Trophoblast cell (in vitro differentiated cells and primary cell): Measurements from ENCODE around the gene SLC6A5.

Experiments used
- DNase-seq, 2 donors: peaks; one replicate each; pipeline ENCODE4 v3.0.0-alpha.2; 2016
- H2AFZ ChIP-seq: 2 replicates; pipeline ENCODE4 v1.6.1; 2013; ENCODE audit warnings: low read length, moderate library complexity, mild to moderate bottlenecking; ENCODE audit not compliant: insufficient read depth, poor library complexity
- H2AK5ac ChIP-seq: 2 replicates; pipeline ENCODE4 v1.6.1; 2013; ENCODE audit warnings: mild to moderate bottlenecking, low read length
- H2BK120ac ChIP-seq: 2 replicates; pipeline ENCODE4 v1.6.1; 2013; ENCODE audit warnings: low read length, mild to moderate bottlenecking, moderate library complexity; ENCODE audit not compliant: insufficient read depth, poor library complexity
- H2BK12ac ChIP-seq: 2 replicates; pipeline ENCODE4 v1.6.1; 2013; ENCODE audit warnings: mild to moderate bottlenecking, low read length, moderate library complexity
- H2BK5ac ChIP-seq: 2 replicates; pipeline ENCODE4 v1.6.1; 2013; ENCODE audit warnings: low read length, low read depth, moderate library complexity, mild to moderate bottlenecking; ENCODE audit not compliant: poor library complexity
- H3K14ac ChIP-seq: 2 replicates; pipeline ENCODE4 v1.6.1; 2013; ENCODE audit warnings: mild to moderate bottlenecking, low read length
- H3K18ac ChIP-seq: 2 replicates; pipeline ENCODE4 v1.6.1; 2013; ENCODE audit warnings: mild to moderate bottlenecking, low read length
- H3K23ac ChIP-seq: 2 replicates; pipeline ENCODE4 v1.6.1; 2013; ENCODE audit warnings: low read length
- H3K27ac ChIP-seq: 2 replicates; pipeline ENCODE4 v1.5.1; 2013; ENCODE audit warnings: low read depth, mild to moderate bottlenecking, inconsistent platforms, low read length, moderate library complexity
- H3K27me3 ChIP-seq: 2 replicates; pipeline ENCODE4 v1.6.1; 2013; ENCODE audit warnings: inconsistent platforms, mild to moderate bottlenecking, low read length, moderate library complexity; ENCODE audit not compliant: insufficient read depth
- H3K36me3 ChIP-seq, 2 experiments: 1 replicate in 1 of 2; 2 replicates in 1 of 2; pipeline ENCODE4 v1.6.1; 2013; ENCODE audit warnings: low read length in 2 of 2, mild to moderate bottlenecking in 2 of 2, moderate library complexity in 1 of 2; ENCODE audit not compliant: insufficient read depth in 2 of 2, control insufficient read depth in 1 of 2
- H3K4ac ChIP-seq: 2 replicates; pipeline ENCODE4 v1.6.1; 2013; ENCODE audit warnings: low read depth, mild to moderate bottlenecking, low read length, moderate library complexity
- H3K4me1 ChIP-seq, 2 experiments: 1 replicate in 1 of 2; 2 replicates in 1 of 2; pipeline ENCODE4 v1.6.1; 2013; ENCODE audit warnings: low read length in 2 of 2, mild to moderate bottlenecking in 2 of 2, moderate library complexity in 1 of 2; ENCODE audit not compliant: insufficient read depth in 2 of 2, control insufficient read depth in 1 of 2
- H3K4me2 ChIP-seq: 2 replicates; pipeline ENCODE4 v1.6.1; 2013; ENCODE audit warnings: inconsistent platforms, mild to moderate bottlenecking, low read length, moderate library complexity
- H3K4me3 ChIP-seq: 2 replicates; pipeline ENCODE4 v1.5.1; 2013; ENCODE audit warnings: mild to moderate bottlenecking, low read depth, low read length, inconsistent platforms
- H3K79me1 ChIP-seq: one replicate; pipeline ENCODE4 v1.6.1; 2013; ENCODE audit warnings: low read length
- H3K79me2 ChIP-seq: 2 replicates; pipeline ENCODE4 v1.6.1; 2013; ENCODE audit warnings: low read length, mild to moderate bottlenecking; ENCODE audit not compliant: control insufficient read depth, insufficient read depth, poor library complexity
- H3K9ac ChIP-seq: 2 replicates; pipeline ENCODE4 v1.6.1; 2013; ENCODE audit warnings: mild to moderate bottlenecking, low read length
- H3K9me3 ChIP-seq: 2 replicates; pipeline ENCODE4 v1.6.1; 2013; ENCODE audit warnings: low read depth, mild to moderate bottlenecking, control low read depth, inconsistent platforms, low read length; ENCODE audit not compliant: insufficient read depth
- H4K12ac ChIP-seq: 2 replicates; pipeline ENCODE4 v1.6.1; 2013; ENCODE audit warnings: low read depth, mild to moderate bottlenecking, low read length, moderate library complexity
- H4K8ac ChIP-seq: 2 replicates; pipeline ENCODE4 v1.6.1; 2013; ENCODE audit warnings: low read depth, mild to moderate bottlenecking, low read length, moderate library complexity
- H4K91ac ChIP-seq: one replicate; pipeline ENCODE4 v1.6.1; 2013; ENCODE audit warnings: low read depth, mild to moderate bottlenecking, low read length, moderate library complexity
- WGBS: extraction: QIAGEN DNeasy Blood & Tissue Kit; methylation state at CpG from one replicate; pipeline ENCODE4 v1.1.7; 2013; ENCODE audit warnings: missing lambda C conversion rate; ENCODE audit not compliant: insufficient read length, insufficient coverage; ENCODE audit errors: extremely low coverage; 5-methylcytosine and 5-hydroxymethylcytosine counted together

The SLC6A5 gene

GRCh38 chr11:20638074-20638473 is 38.7 kb downstream of the SLC6A5 start:
- no peaks in the 10 kb centered on the region for H3K79me1 ChIP-seq
- H3K23ac ChIP-seq: no peak overlapping the region
- no peak overlapping the region for H3K4ac ChIP-seq
- no peak overlapping the region for H3K18ac ChIP-seq
- H3K36me3 ChIP-seq: no peaks in the 10 kb centered on the region
- WGBS: no CpG with 5 or more reads among the region's 7 CpGs
- H2AFZ ChIP-seq: no peak overlapping the region
- no peak overlapping the region for H4K91ac ChIP-seq
- no peak overlapping the region for H3K4me2 ChIP-seq
- no peak for DNase-seq
- H3K79me2 ChIP-seq: no peaks in the 10 kb centered on the region
- no peak overlapping the region for H3K9ac ChIP-seq
- no peaks in the 10 kb centered on the region for H3K9me3 ChIP-seq
- H3K4me3 ChIP-seq: no peak overlapping the region
- H3K14ac ChIP-seq: no peak overlapping the region
- no peak overlapping the region for H2BK12ac ChIP-seq
- no peaks in the 10 kb centered on the region for H3K4me1 ChIP-seq
- H4K12ac ChIP-seq: no peak overlapping the region
- no peak overlapping the region for H2AK5ac ChIP-seq
- H2BK120ac ChIP-seq: no peak overlapping the region
- H2BK5ac ChIP-seq: no peak overlapping the region
- no peak overlapping the region for H4K8ac ChIP-seq
- H3K27ac ChIP-seq: no peak overlapping the region
- no peaks in the 10 kb centered on the region for H3K27me3 ChIP-seq

DNA sequence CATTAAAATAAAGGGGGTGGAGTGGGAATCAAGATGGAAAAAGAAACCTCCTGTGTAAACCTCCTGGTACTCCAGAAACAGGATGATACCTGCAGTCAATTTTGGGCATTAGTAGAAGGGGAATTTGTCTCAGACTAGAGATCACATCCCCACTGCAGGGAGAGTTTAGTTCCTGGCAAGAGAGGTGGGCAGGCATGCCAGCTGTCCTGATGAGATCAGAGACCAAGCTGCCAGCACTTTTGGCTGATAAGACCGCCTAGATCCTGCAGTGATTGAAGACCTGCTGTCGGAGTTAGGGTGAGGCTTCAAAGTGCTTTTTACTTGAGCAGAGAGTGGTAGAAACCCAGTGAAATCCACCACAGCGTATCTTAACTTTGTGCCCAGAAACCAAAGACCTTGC is 40.3 kb downstream of the SLC6A5 start:
- Histone ChIP-seq H4K91ac (no peak overlapping the region), H4K12ac (no peak overlapping the region), H3K79me1 (no peaks in the 10 kb centered on the region), H2BK5ac (no peak overlapping the region), H3K79me2 (no peaks in the 10 kb centered on the region), H2BK12ac (no peak overlapping the region), H3K27me3 (no peaks in the 10 kb centered on the region), H3K9ac (no peak overlapping the region), H3K4me3 (no peak overlapping the region), H3K4ac (no peak overlapping the region), H4K8ac (no peak overlapping the region), H2AK5ac (no peak overlapping the region), H3K18ac (no peak overlapping the region), H3K4me2 (no peak overlapping the region), H3K23ac (no peak overlapping the region), H3K36me3 (no peaks in the 10 kb centered on the region), H2AFZ (no peak overlapping the region), H3K9me3 (no peaks in the 10 kb centered on the region), H3K4me1 (no peaks in the 10 kb centered on the region), H3K27ac (no peak overlapping the region), H2BK120ac (no peak overlapping the region), H3K14ac (no peak overlapping the region)
- no CpG with 5 or more reads among the region's 3 CpGs for WGBS
- no peak for DNase-seq

DNA sequence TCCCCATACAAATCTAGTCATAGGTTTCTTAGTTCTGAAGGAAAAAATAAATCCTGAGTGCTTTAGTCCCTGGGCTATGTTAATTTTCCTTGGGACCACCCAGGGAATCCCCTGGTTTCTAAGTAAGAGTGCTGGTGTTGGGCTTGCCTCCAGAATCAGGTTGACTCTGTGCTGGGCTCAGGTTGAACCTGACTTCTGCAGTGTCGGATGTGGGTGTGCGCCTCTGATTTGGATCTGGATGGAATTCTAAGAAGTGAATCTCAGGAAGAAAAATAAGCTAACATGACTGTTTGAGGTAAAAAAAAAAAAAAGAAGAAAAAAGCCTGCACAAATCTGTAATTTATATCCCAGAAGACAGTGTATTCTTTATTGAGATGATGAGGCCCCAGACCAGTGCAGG is 41.0 kb downstream of the SLC6A5 start:
- WGBS: no CpG with 5 or more reads among the region's 2 CpGs
- Histone ChIP-seq H2AFZ (no peak overlapping the region), H3K4me2 (no peak overlapping the region), H3K23ac (no peak overlapping the region), H3K79me2 (no peaks in the 10 kb centered on the region), H4K12ac (no peak overlapping the region), H3K4me3 (no peak overlapping the region), H3K9ac (no peak overlapping the region), H4K8ac (no peak overlapping the region), H3K27ac (no peak overlapping the region), H2BK120ac (no peak overlapping the region), H2BK12ac (no peak overlapping the region), H2AK5ac (no peak overlapping the region), H3K27me3 (no peaks in the 10 kb centered on the region), H3K9me3 (no peaks in the 10 kb centered on the region), H3K18ac (no peak overlapping the region), H3K4me1 (no peaks in the 10 kb centered on the region), H3K36me3 (no peaks in the 10 kb centered on the region), H3K14ac (no peak overlapping the region), H3K4ac (no peak overlapping the region), H2BK5ac (no peak overlapping the region), H4K91ac (no peak overlapping the region), H3K79me1 (no peaks in the 10 kb centered on the region)
- DNase-seq: no peak

DNA sequence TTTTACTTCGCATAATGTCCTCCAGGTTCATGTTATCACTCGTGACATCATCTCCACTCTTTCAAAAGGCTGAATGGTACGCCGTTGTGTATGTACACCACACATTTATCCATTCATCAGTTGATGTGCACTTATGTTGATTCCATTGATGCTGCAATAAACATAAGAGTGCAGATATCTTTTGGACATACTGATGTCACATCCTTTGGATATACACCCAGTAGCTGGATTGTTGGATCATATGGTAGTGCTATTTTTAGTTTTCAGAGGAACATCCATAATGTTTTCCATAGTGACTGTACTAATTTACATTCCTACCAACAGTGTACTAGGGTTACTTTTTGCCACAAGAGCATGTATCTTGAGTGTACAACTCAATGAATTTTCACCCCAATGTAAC is 45.0 kb downstream of the SLC6A5 start:
- no peak overlapping the region for H3K18ac ChIP-seq
- no peaks in the 10 kb centered on the region for H3K79me1 ChIP-seq
- H3K9me3 ChIP-seq: no peaks in the 10 kb centered on the region
- H3K14ac ChIP-seq: no peak overlapping the region
- no CpG with 5 or more reads among the region's 4 CpGs for WGBS
- no peak overlapping the region for H3K23ac ChIP-seq
- no peak overlapping the region for H2BK5ac ChIP-seq
- no peaks in the 10 kb centered on the region for H3K4me1 ChIP-seq
- H3K4ac ChIP-seq: no peak overlapping the region
- H3K79me2 ChIP-seq: no peaks in the 10 kb centered on the region
- no peak overlapping the region for H4K91ac ChIP-seq
- no peak overlapping the region for H3K4me3 ChIP-seq
- no peak overlapping the region for H3K4me2 ChIP-seq
- H3K9ac ChIP-seq: no peak overlapping the region
- no peak overlapping the region for H2BK120ac ChIP-seq
- DNase-seq: no peak
- no peaks in the 10 kb centered on the region for H3K36me3 ChIP-seq
- H4K8ac ChIP-seq: no peak overlapping the region
- no peak overlapping the region for H2AK5ac ChIP-seq
- no peak overlapping the region for H2BK12ac ChIP-seq
- no peak overlapping the region for H2AFZ ChIP-seq
- no peak overlapping the region for H3K27ac ChIP-seq
- H4K12ac ChIP-seq: no peak overlapping the region
- no peaks in the 10 kb centered on the region for H3K27me3 ChIP-seq
